Measurements from ENCODE around the gene EPC1.
"Not testable (repeated sequence)": the region's sequence is repeated elsewhere in the genome, so short reads cannot be mapped to it uniquely, and the experiment has no call there.

Gene EPC1

GRCh38 chr10:32271617-32272016 is 75.3 kb downstream of the EPC1 start:
- DNase-seq: no peak

DNA sequence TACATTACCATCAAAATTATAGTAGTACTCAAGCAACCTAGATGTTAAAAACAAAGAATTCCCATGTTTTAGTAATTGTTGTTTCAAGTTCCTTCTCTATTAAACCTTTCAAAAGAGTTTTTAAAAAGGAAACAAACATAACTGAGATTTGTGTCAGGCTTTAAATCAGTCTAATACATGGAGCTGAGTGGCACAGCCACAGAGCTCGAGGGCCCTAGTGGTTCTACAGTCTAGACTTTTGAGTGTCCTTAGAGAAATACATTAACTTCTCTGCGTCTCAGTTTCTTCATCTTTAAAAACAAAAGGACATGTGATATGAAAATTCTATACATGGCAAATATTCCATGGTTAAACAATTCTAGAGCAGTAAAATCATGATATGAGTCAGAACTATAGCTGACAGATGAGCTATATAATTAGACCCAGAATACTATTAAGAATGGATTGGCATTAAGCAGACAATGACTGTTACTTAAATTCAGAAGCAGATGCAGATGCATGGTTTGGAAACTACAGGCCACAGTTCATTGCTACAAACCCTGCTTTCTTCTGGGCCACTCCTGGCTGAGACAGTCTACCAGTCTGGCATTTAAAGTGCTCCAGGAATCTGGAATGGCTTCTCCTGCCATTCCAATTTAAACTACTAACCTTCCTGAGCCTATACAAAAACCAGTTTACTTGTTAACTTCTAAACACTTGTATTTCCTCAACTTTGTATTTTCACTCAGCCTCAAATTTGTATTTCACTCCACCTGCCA is 77.4 kb downstream of the EPC1 start:
- DNase-seq: no peak

GRCh38 chr10:32268788-32269187 is 78.2 kb downstream of the EPC1 start:
- DNase-seq: no peak

DNA sequence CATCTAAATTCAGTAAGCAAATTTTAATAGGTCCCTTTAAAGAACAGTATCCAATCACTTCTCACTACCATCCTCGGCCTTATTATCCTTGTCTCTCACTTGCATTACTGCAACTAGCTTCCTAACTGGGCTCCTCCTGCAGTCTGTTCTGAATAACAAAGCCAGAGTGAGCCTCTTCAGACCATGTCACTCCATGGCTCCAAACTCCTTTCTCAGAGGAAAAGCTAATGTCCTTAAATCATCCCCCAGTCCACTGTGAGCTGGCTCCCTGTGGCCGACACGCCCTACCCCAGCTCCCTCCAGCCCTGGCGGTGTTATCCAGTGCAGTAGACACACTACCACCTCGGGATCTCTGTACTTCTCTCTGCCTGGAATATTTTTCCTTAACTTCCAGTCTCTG is 80.0 kb downstream of the EPC1 start:
- DNase-seq: no peak

- no peak for DNase-seq
These were observed 80.4 kb downstream of the EPC1 start for GRCh38 chr10:32266566-32266965.

DNA sequence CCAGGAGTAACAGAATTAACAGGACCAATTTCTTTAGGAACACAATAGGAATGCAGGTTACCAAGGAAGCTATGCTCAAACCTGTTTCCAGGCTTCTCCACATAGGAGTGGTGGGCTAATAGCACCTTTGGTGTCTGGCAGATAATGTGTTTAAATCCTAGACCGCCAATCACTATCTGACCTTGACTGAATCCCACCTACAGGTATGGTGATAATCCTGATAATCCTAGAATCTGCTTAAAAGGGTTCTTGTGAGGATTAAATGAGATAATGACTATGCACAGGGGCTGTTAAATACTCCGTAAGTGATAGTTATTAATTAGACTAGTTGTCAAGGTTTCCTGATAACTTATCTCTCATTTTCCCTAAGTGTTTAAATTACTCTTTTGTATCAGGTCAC is 81.2 kb downstream of the EPC1 start:
- no peak for DNase-seq

GRCh38 chr10:32263300-32263699 is 83.7 kb downstream of the EPC1 start:
- DNase-seq: no peak

- DNase-seq: no peak
These were observed 87.4 kb downstream of the EPC1 start for GRCh38 chr10:32259551-32259950.

DNA sequence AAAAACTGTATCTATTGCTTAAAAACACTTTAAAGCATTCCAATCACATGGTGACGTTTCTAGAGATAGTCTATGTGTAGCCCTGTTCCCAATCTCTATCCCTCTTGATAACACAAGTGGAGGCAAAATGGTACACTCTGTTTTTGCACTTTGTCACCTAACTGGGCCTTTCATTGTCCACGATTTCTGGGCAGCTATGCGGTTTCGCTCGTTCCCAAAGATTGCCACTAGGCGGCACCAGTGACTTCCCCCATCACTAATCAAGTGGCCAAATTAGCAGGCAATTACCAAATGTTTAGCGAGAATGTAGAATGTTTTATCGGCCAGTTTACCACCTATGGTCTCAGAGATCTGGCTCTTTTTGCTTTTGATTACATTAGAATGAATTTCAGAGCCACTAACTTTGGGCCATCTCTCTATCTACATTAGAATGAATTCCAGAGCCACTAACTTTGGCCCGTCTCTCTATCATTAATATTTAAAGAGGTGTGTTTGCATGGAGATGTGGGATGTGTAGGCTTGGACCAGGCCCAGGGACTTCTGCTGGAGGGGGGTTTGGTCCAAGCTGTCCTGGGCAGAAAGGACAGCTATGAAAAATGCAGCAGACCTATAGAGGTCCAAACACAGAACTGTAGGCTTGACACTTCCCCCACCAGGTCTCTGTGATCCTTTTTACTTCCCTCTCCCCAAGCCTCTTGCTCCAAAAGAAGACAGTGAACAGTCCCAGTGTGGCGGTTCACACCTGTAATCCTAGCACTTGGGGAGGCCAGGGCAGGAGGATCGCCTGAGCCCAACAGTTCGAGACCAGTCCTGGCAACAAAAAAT is 90.1 kb downstream of the EPC1 start:
- DNase-seq: no peak

GRCh38 chr10:32253821-32254220 is 93.1 kb downstream of the EPC1 start:
- DNase-seq: no peak

GRCh38 chr10:32253276-32253675 is 93.7 kb downstream of the EPC1 start:
- DNase-seq: no peak

DNA sequence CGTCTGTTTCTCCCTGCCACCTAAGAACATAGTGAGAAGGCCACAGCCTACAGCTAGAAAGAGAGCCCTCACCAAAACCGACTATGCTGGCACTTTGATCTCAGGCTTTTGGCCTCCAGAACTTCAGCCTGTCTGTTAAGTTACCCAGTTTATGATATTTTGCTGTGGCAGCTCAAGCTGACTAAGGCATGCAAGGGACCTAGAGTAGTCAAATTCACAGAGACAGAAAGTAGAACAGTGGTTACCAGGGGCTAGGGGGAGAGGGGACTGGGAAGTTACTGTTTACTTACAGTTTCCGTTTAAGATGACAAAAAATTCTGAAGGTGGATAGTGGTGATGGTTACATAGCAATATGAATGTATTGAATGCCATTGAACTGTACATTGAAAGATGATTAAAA is 96.5 kb downstream of the EPC1 start:
- DNase-seq: not testable (repeated sequence)

GRCh38 chr10:32246685-32247084 is 100.3 kb downstream of the EPC1 start:
- DNase-seq: no peak

DNA sequence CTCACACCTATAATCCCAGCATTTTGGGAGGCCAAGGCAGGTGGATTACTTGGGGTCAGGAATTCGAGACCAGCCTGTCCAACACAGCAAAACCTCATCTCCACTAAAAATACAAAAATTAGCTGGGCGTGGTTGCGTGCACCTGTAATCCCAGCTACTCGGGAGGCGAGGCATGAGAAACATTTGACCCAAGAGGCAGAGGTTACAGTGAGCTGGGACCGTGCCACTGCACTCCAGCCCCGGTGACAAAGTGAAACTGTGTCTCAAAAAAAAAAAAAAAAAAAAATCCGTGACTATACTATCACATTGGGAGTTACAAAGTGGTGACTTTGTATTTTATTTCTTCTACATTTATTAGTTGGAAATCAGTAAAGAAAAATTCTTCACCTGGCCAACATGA is 101.2 kb downstream of the EPC1 start:
- no peak for DNase-seq

DNA sequence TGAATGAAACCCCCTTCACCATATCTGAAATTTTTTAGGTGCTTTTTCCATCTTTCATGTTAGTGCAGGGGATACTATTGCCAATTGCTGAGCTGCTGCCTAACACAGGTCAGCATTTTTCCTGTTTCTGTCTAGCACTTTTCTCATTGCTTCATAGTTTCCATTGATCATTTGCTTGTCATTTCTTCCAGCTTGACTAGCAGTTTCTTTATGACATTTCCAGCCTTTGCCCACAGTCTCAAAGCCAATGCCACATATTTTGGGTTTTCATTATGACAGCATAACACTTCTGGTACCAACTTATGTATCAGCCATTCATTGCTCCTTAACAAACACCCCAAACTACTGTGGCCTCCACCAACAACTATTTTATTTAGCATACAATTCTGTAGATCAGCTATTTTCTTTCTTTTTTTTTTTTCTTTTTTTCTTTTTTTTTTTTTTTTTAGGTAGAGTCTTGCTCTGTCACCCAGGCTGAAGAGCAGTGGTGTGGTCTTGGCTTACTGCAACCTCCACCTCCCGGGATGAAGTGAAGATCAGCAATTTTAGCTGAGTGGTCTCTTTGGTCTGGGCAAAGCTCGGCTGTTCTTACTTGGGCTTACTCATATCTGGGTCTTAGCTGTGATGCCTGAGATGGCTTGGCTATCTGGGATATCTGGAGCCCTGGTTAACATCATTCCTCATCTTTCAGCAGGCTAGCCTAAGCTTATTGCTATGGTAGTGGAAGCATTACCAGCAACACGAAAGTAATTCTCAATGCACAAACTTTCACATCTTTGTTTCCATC is 102.3 kb downstream of the EPC1 start:
- DNase-seq: no peak

DNA sequence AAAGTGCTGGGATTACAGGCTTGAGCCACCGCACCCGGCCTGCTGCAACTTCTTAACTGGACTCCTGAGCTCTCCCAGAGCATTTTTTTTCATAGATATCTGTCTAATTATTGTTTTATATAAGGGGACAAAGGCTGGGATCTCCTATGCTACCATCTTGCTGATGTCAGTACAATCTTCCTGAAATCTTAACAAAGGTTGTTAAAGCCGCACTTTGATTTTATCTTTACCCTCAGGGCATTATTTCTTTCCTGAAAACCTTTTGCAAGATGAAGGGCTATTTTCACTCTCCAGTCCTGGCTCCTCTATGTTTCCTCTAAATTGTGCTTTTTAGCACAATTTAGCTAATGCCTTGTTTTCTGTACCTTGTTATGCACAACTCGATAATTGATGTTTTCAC is 102.9 kb downstream of the EPC1 start:
- DNase-seq: no peak

GRCh38 chr10:32241946-32242345 is 105.0 kb downstream of the EPC1 start:
- no peak for DNase-seq

GRCh38 chr10:32240471-32240870 is 106.5 kb downstream of the EPC1 start:
- no peak for DNase-seq

GRCh38 chr10:32239769-32240168 is 107.2 kb downstream of the EPC1 start:
- no peak for DNase-seq

DNA sequence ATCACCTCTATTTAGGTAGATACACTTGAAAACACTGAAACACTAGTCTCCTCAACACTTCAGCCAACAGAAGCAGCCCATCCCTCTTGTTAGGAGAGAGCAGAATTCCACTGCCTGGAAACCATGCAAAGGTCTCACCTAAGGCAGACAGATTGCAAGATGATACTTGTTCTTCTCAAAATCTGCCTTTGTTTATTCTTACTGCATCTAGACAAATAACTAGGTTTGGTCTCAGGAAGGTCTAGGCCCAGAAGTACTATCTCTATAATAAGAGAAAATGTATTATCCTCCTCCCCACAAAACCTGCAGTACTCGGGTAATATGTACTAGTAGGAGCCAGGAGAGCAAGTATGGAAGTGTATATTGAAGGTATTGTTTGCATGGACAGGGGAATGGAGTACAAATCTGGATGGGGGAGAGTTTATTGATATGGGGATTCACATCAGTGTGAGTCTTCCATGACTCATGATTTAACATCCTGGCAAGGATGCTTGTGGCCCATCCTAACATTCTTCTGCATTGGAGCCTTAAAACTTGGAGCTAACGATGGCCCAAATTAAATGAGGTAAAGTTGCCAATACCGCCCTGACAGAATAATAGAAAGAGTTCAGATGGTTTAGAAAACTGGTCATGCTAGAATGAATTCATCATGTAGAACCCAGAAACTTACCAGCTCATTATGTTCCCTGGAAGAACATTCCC is 109.2 kb downstream of the EPC1 start:
- no peak for DNase-seq

- DNase-seq: no peak
These were observed 112.5 kb downstream of the EPC1 start for GRCh38 chr10:32234471-32234870.

DNA sequence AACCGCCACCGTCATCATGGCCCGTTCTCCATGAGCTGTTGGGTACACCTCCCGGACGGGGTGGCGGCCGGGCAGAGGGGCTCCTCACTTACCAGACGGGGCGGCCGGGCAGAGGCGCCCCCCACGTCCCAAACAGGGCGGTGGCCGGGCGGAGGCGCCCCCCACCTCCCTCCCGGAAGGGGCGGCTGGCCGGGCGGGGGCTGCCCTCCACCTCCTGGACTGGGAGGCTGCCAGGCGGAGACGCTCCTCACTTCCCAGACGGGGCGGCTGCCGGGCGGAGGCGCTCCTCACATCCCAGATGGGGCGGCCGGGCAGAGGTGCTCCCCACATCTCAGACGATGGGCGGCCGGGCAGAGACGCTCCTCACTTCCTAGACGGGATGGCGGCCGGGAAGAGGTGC is 113.6 kb downstream of the EPC1 start:
- DNase-seq: not testable (repeated sequence)

DNA sequence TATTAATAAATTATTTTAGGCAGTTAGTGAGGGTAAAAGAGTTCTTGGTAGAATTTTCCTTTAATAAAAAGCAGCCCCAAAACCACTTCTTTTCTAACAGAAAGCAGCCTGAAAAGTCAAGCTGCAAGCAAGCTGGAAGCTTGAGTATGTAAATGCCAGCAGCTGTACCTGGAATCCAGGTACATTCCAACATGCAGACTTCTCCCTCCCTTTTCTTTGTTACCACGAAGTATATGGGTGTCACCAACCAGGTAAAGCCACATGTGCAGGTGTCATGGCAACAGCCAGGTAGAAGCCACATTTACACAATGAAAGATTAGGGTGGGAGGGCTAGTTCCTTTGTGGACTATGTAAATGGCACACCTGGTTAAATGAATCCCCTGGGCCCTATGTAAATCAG is 114.6 kb downstream of the EPC1 start:
- DNase-seq: peak; percentile 34

All from NCI-H187 treated with DMSO at 0.1 percent for 48 hours (cell line).